Stimulated activated CD4-positive, alpha-beta T cell treated with anti-CD3 and anti-CD28 coated beads, TNF-alpha, amount 100 ng/mL, for 4 hours (primary cell): ENCODE measurements around the gene TBX1.
A peak's percentile ranks its signal among the peaks of the same experiment; 100 is the strongest.

ENCODE experiments used
- DNase-seq, 3 experiments: peaks; one replicate each; pipeline ENCODE4 v3.0.0-alpha.2; 2020; ENCODE audit warnings: low read depth in 3 of 3

The TBX1 gene

GRCh38 chr22:19753996-19754700, 6.4 kb upstream of the TBX1 start:
- DNase-seq: no peak

- DNase-seq: no peak
Observed at GRCh38 chr22:19754701-19755144, 5.9 kb upstream of the TBX1 start.

GRCh38 chr22:19755145-19755710, 5.3 kb upstream of the TBX1 start:
- DNase-seq: no peak

GRCh38 chr22:19755722-19756287, 4.8 kb upstream of the TBX1 start:
- DNase-seq: no peak

GRCh38 chr22:19756288-19757128, 4.1 kb upstream of the TBX1 start:
- peak; percentile 52 for DNase-seq

GRCh38 chr22:19757140-19757984, 3.2 kb upstream of the TBX1 start:
- no peak for DNase-seq

- DNase-seq: no peak
Observed at GRCh38 chr22:19757985-19758895, 2.3 kb upstream of the TBX1 start.

- DNase-seq: no peak
Observed at GRCh38 chr22:19758896-19759426, 1.6 kb upstream of the TBX1 start.

GRCh38 chr22:19759427-19760057, 1.0 kb upstream of the TBX1 start:
- no peak for DNase-seq

- no peak for DNase-seq
Observed at GRCh38 chr22:19760951-19761724, 560 bp downstream of the TBX1 start.

- DNase-seq: no peak
Observed at GRCh38 chr22:19761725-19762567, 1.4 kb downstream of the TBX1 start.

- DNase-seq: no peak
Observed at GRCh38 chr22:19762568-19763457, 2.2 kb downstream of the TBX1 start.

- DNase-seq: no peak
Observed at GRCh38 chr22:19763458-19764298, 3.1 kb downstream of the TBX1 start.

GRCh38 chr22:19764299-19764593, 3.7 kb downstream of the TBX1 start:
- no peak for DNase-seq

GRCh38 chr22:19764636-19765476, 4.3 kb downstream of the TBX1 start:
- DNase-seq: no peak
